AG20443 (cell line): ENCODE results near the gene DPYSL4.

Experiments used
- DNase-seq: peaks from one replicate; pipeline ENCODE4 v3.0.0; 2012; ENCODE audit warnings: low spot score, mixed read lengths

Gene DPYSL4

GRCh38 chr10:132178672-132179545 lies 7.8 kb upstream of the DPYSL4 start:
- no peak for DNase-seq

GRCh38 chr10:132179551-132180392 lies 7.0 kb upstream of the DPYSL4 start:
- no peak for DNase-seq

GRCh38 chr10:132180736-132181135 lies 6.0 kb upstream of the DPYSL4 start:
- DNase-seq = no peak

GRCh38 chr10:132181691-132182425 lies 4.9 kb upstream of the DPYSL4 start:
- DNase-seq = no peak

GRCh38 chr10:132182591-132182990 lies 4.2 kb upstream of the DPYSL4 start:
- no peak for DNase-seq

GRCh38 chr10:132183046-132183445 lies 3.7 kb upstream of the DPYSL4 start:
- no peak for DNase-seq

GRCh38 chr10:132184816-132185593 lies 1.7 kb upstream of the DPYSL4 start:
- no peak for DNase-seq

GRCh38 chr10:132185601-132186487 lies 904 bp upstream of the DPYSL4 start:
- DNase-seq = peak; percentile 82

- DNase-seq = peak; percentile 62
Measured at GRCh38 chr10:132187430-132188138, 836 bp downstream of the DPYSL4 start.

- no peak for DNase-seq
Measured at GRCh38 chr10:132188331-132188730, 1.6 kb downstream of the DPYSL4 start.

- no peak for DNase-seq
Measured at GRCh38 chr10:132189016-132189415, 2.3 kb downstream of the DPYSL4 start.

GRCh38 chr10:132189810-132190422 lies 3.2 kb downstream of the DPYSL4 start:
- DNase-seq = no peak

- DNase-seq = no peak
Measured at GRCh38 chr10:132192076-132192975, 5.6 kb downstream of the DPYSL4 start.

- DNase-seq = no peak
Measured at GRCh38 chr10:132192991-132193665, 6.4 kb downstream of the DPYSL4 start.

GRCh38 chr10:132193907-132194552 lies 7.3 kb downstream of the DPYSL4 start:
- DNase-seq = peak; percentile 68

GRCh38 chr10:132194726-132195125 lies 8.0 kb downstream of the DPYSL4 start:
- DNase-seq = no peak
